Peyer's patch (tissue), 4 donors: ENCODE results near the gene CACNB2.
"Not testable (repeated sequence)": the region's sequence is repeated elsewhere in the genome, so short reads cannot be mapped to it uniquely, and the experiment has no call there.

ENCODE experiments used
- CTCF ChIP-seq, 6 experiments: fragments of 450-650 bp in 4 of 6; fragments of 200-600 bp in 2 of 6; sonication (generic) in 1 of 6; IDR thresholded peaks; one replicate each; pipeline ENCODE4 v1.5.1; 2017 to 2019; ENCODE audit warnings: antibody characterized with exemption in 6 of 6, mild to moderate bottlenecking in 3 of 6, moderate library complexity in 1 of 6
- POLR2A ChIP-seq, 2 donors: fragments of 450-650 bp; IDR thresholded peaks; one replicate each; pipeline ENCODE4 v1.5.1; 2017; ENCODE audit warnings: antibody characterized with exemption in 2 of 2, mild to moderate bottlenecking in 2 of 2, moderate library complexity in 2 of 2

DNA sequence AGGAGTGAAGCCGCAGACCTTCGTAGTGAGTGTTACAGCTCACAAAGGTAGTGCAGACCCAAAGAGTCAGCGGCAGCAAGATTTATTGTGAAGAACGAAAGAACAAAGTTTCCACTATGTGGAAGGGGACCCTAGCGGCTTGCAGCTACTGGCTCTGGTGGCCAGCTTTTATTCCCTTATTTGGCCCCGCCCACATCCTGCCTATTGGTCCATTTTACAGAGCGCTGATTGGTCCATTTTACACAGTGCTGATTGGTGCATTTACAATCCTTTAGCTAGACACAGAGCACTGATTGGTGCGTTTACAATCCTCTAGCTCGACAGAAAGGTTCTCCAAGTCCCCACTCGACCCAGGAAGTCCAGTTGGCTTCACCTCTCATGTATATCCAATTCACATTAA is 446.4 kb downstream of the CACNB2 start:
- not testable (repeated sequence) for TF ChIP-seq POLR2A, CTCF (IDR thresholded peaks at IDR 0.05)
